GM10248 (cell line): ENCODE results near the gene KCNMB1.

ENCODE experiments used
- CTCF ChIA-PET: fragments of 300-600 bp; sonication (Branson Sonifier 250); formaldehyde crosslinking; extraction: SDS; loops from one replicate; lab custom pipeline; 2021; ENCODE audit warnings: antibody characterized with exemption; lab: Yijun Ruan, JAX
- POLR2A ChIA-PET: fragments of 350-650 bp; sonication (Branson Sonifier 250); formaldehyde crosslinking; extraction: SDS; loops from one replicate; lab custom pipeline; 2020; ENCODE audit warnings: antibody characterized with exemption; lab: Yijun Ruan, JAX
- DNase-seq: peaks from one replicate; pipeline ENCODE4 v3.0.0; 2012; ENCODE audit errors: extremely low spot score
- TF ChIP-seq, protein P1 (sequence below): IDR thresholded peaks from 2 replicates; pipeline ENCODE4 v1.5.1; 2012; ENCODE audit warnings: mild to moderate bottlenecking, low read depth; ENCODE audit errors: extremely low read depth, missing control alignments, control extremely low read depth

KCNMB1 gene, protein sequence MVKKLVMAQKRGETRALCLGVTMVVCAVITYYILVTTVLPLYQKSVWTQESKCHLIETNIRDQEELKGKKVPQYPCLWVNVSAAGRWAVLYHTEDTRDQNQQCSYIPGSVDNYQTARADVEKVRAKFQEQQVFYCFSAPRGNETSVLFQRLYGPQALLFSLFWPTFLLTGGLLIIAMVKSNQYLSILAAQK

DNA sequence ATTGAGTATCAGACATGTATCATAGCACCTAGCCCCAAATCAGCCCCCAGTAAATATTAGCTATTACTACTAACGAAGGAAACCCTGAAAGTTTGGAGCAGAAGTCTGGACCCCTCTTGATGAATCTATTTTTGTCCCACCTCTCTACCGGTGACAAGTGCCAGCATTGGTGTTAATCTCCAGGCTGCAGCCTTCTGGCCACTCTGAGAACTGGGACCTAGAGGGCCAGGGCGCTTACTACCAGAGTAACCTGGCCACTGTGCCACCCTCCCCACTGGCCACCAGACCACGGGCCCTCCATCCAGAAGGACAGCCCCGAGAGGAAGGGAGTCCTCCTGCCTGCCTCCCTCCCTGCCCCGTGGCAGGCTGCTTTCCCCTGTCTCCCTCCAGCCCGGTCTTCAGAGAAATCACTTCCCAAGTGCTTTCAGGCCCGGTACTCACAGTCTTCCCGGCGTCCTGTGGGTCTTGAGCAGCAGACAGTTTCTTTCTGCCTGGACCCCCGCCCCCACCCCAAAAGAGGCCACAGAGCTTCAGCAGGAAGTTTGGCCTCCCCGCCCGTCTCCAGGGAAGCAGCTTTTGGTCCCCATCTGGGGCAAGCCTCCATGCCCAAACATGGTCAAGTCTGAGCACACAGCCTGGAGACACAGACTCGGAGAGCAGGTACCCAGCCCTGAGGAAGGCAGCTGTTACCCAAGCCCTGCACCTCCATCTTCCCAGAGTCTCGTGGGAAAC lies at the start of gene KCNMB1:
Gene KCNMB1 (minus strand): TSS at position 550 of the 732 bp plus-strand sequence. CDS start 3,920 bp downstream, outside the sequence.
- ChIA-PET POLR2A (no interaction called here), CTCF (interaction anchor here (0.8 to 2.9 kb wide), 8 partner anchors 10 to 122 kb away, joined by 3 to 13 read pairs (median 4); no protein-coding TSS in a partner anchor)
- TF ChIP-seq, protein P1, sequence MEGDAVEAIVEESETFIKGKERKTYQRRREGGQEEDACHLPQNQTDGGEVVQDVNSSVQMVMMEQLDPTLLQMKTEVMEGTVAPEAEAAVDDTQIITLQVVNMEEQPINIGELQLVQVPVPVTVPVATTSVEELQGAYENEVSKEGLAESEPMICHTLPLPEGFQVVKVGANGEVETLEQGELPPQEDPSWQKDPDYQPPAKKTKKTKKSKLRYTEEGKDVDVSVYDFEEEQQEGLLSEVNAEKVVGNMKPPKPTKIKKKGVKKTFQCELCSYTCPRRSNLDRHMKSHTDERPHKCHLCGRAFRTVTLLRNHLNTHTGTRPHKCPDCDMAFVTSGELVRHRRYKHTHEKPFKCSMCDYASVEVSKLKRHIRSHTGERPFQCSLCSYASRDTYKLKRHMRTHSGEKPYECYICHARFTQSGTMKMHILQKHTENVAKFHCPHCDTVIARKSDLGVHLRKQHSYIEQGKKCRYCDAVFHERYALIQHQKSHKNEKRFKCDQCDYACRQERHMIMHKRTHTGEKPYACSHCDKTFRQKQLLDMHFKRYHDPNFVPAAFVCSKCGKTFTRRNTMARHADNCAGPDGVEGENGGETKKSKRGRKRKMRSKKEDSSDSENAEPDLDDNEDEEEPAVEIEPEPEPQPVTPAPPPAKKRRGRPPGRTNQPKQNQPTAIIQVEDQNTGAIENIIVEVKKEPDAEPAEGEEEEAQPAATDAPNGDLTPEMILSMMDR = no peak
- no peak for DNase-seq

DNA sequence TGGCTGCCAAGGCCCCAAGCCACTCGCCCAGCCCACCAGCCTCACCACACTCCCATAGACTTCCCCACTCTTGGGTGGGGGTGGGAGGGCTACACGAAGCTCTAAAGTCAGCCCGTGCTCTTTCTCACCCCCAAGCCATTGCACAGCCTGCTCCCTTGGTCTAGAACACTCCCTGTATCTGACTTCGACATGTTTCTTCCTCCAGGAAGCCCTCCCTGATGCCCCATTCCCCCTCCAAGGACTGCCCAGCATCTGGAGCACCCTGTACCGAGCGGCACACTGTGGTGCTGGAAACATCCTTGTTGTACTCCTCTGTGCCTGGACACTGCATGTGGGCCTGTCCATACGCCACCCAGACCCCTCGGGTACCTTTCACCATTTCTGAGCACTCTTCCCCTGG lies 49.4 kb upstream of the KCNMB1 start:
- ChIA-PET POLR2A (no interaction called here), CTCF (interaction anchor here (0.6 to 2.1 kb wide), 7 partner anchors 8 to 194 kb away, joined by 3 to 8 read pairs (median 4); no protein-coding TSS in a partner anchor)
- no peak for DNase-seq
- TF ChIP-seq, protein P1 = no peak

DNA sequence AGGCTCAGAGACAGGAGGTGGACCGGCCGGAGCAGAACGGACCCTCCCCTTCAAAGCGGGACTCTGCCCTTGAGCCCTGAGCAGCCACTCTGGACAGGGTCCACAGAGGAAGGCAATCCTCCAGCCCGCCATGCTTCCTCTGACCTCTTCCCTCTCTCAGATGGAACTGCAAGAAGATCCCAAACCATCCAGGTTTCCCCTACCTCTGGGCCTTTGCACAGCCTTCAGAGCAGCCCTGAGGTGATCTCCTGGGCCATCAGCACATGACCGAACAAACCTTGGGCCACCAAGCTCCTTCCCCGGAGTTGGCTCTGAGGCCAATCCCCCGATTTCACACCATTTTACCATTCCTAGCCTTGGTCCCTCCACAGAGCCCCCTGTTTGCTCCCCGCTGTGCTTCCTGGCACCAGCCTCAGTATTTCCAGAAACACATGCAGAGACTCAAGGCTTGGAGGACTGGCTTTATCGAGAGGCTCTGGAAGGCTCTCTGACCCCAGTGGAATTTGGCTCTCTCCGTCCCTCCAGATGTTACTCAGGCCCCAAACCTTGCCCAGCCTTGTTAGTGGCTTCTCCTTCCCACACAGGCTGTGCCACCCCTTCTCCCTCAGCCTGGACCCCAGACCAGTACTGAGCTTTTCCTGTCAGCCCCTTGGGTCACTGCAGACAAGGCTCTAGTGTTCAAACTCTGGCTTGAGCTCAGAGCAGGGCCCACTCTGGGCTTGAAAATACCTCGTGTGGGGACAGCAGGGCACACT lies 48.6 kb upstream of the KCNMB1 start:
- CTCF ChIA-PET = interaction anchor here (0.8 to 2.1 kb wide), 6 partner anchors 8 to 193 kb away, joined by 3 to 8 read pairs (median 4); no protein-coding TSS in a partner anchor
- DNase-seq = no peak
- POLR2A ChIA-PET = no interaction called here

DNA sequence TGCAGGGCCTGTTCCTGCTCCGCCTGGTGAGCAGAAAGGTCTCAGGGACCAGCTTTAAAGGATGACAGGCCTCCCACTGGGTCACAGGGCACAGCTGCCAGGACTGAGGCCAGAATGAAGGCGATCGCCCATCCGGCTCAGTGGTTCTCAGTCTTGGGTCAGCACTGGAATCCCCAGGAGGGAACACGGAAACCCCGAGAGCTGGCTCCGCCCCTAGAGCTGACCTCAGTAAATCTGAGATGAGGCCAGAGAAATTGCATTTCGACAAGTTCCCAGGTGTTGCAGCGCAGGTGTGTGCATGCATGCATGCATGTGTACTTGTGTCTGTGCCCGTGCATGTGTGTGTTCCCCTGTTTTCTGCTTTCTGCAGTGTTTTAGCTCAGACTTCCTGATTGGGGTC lies 47.2 kb upstream of the KCNMB1 start:
- ChIA-PET POLR2A (no interaction called here), CTCF (interaction anchor here (0.7 to 7.3 kb wide), 7 partner anchors 8 to 210 kb away, joined by 3 to 135 read pairs (median 4); no protein-coding TSS in a partner anchor)
- DNase-seq = no peak
- TF ChIP-seq, protein P1 = no peak

More for the DNA sequence above, 48.6 kb upstream of the KCNMB1 start:
- TF ChIP-seq, protein P1 = no peak

DNA sequence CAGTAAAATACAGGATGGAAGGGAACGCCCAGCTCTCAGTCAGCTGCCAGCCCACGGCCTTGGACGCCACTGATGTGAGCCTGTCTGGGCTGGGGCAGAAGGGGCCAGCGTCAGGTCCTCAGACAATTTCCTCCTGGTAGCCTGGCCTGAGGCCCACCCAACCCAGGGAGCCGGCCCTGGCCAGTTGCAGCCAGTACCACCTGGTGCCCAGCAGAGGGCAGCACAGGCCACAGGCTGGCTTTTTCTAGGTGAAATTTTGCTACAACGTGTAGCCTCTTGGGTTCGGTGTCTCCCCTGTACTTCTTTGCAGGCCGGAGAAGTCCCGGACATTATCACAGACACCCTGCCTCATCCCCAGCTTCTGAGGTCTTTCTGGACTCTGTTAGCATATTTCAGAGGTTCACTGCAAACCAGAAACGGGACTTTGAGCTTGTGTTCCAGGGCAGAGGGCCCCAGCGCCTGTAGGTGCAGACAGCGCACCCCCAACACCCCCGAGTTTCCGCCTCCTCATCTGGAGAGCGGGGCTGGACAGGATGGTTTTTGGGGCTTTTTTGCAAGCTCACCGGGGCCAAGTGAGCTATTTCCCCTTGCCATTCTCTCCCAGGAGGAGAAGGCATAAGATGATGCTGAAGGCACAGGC lies 45.9 kb upstream of the KCNMB1 start:
- DNase-seq = peak; percentile 77
- POLR2A ChIA-PET = no interaction called here
- CTCF ChIA-PET = interaction anchor here (0.7 to 7.3 kb wide), 31 partner anchors 9 to 356 kb away, joined by 3 to 135 read pairs (median 5); partner anchors contain the start of gene KCNMB1
- TF ChIP-seq, protein P1 = peak; percentile 94
